SK-N-SH (cell line): Measurements from ENCODE around the gene KCTD17.

Experiments
- CHD2 ChIP-seq: fragments of 150-350 bp; IDR thresholded peaks from 2 replicates; pipeline ENCODE4 v1.6.1; 2018; ENCODE audit warnings: low read length; ENCODE audit not compliant: partially characterized antibody
- CTCF ChIP-seq: fragments of 200-600 bp; sonication (generic); IDR thresholded peaks from 2 replicates; pipeline ENCODE4 v1.6.1; 2017; ENCODE audit warnings: antibody characterized with exemption, mild to moderate bottlenecking, moderate library complexity
- EP300 ChIP-seq, 2 experiments: IDR thresholded peaks; 2 replicates each; pipeline versions ENCODE4 v1.4.0 to v1.6.1; 2012; ENCODE audit warnings: borderline replicate concordance in 1 of 2, low read depth in 1 of 2, low read length in 1 of 2
- EZH2phosphoT487 ChIP-seq: fragments of 200-600 bp; sonication (generic); IDR thresholded peaks from 2 replicates; pipeline ENCODE4 v1.6.1; 2017; ENCODE audit warnings: low read depth, mixed run types, mild to moderate bottlenecking, antibody characterized with exemption, moderate library complexity, borderline replicate concordance
- FOXM1 ChIP-seq: IDR thresholded peaks from 2 replicates; pipeline ENCODE4 v1.4.0; 2012; ENCODE audit warnings: low read depth, mild to moderate bottlenecking
- GATA2 ChIP-seq: sonication (generic); formaldehyde crosslinking; IDR thresholded peaks from 2 replicates; pipeline ENCODE4 v1.5.0; 2020; ENCODE audit warnings: mild to moderate bottlenecking, missing genetic modification reagents
- MAX ChIP-seq: IDR thresholded peaks from 2 replicates; pipeline ENCODE4 v1.4.0; 2012; ENCODE audit warnings: low read depth
- PBX3 ChIP-seq: IDR thresholded peaks from 2 replicates; pipeline ENCODE4; 2012
- RAD21 ChIP-seq: IDR thresholded peaks from 2 replicates; pipeline ENCODE4 v1.6.1; 2012; ENCODE audit warnings: mild to moderate bottlenecking, low read length
- RFX5 ChIP-seq: IDR thresholded peaks from 2 replicates; pipeline ENCODE4 v1.6.1; 2012; ENCODE audit warnings: mild to moderate bottlenecking, improper control_type of control experiment, low read length
- SIN3A ChIP-seq: IDR thresholded peaks from 2 replicates; pipeline ENCODE4 v1.6.1; 2012; ENCODE audit warnings: low read depth, mild to moderate bottlenecking, low read length, moderate library complexity, borderline replicate concordance
- YY1 ChIP-seq: IDR thresholded peaks from 2 replicates; pipeline ENCODE4 v1.4.0; 2012; ENCODE audit warnings: low read depth, mild to moderate bottlenecking
- TF ChIP-seq, protein P1 (sequence below): IDR thresholded peaks from 2 replicates; pipeline ENCODE4 v1.6.1; 2012; ENCODE audit warnings: mild to moderate bottlenecking, low read depth, low read length, moderate library complexity
- TF ChIP-seq, protein P2 (sequence below): IDR thresholded peaks from 2 replicates; pipeline ENCODE4 v1.4.0; 2012; ENCODE audit warnings: low read depth, borderline replicate concordance

- no peak for TF ChIP-seq CTCF
- TF ChIP-seq YY1, result no peak
- no peak for TF ChIP-seq PBX3
- TF ChIP-seq EZH2phosphoT487, result no peak
- no peak for TF ChIP-seq RFX5
- TF ChIP-seq RAD21, result no peak
- TF ChIP-seq, protein P1, sequence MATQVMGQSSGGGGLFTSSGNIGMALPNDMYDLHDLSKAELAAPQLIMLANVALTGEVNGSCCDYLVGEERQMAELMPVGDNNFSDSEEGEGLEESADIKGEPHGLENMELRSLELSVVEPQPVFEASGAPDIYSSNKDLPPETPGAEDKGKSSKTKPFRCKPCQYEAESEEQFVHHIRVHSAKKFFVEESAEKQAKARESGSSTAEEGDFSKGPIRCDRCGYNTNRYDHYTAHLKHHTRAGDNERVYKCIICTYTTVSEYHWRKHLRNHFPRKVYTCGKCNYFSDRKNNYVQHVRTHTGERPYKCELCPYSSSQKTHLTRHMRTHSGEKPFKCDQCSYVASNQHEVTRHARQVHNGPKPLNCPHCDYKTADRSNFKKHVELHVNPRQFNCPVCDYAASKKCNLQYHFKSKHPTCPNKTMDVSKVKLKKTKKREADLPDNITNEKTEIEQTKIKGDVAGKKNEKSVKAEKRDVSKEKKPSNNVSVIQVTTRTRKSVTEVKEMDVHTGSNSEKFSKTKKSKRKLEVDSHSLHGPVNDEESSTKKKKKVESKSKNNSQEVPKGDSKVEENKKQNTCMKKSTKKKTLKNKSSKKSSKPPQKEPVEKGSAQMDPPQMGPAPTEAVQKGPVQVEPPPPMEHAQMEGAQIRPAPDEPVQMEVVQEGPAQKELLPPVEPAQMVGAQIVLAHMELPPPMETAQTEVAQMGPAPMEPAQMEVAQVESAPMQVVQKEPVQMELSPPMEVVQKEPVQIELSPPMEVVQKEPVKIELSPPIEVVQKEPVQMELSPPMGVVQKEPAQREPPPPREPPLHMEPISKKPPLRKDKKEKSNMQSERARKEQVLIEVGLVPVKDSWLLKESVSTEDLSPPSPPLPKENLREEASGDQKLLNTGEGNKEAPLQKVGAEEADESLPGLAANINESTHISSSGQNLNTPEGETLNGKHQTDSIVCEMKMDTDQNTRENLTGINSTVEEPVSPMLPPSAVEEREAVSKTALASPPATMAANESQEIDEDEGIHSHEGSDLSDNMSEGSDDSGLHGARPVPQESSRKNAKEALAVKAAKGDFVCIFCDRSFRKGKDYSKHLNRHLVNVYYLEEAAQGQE, result no peak
- no peak for TF ChIP-seq FOXM1
- TF ChIP-seq MAX, result no peak
- TF ChIP-seq EP300 (IDR thresholded peaks at IDR 0.05; ENCODE audit: borderline replicate concordance in 1 of 2, low read depth in 1 of 2, low read length in 1 of 2), result no peak
- no peak for TF ChIP-seq GATA2 (CRISPR knock-in tag)
- TF ChIP-seq, protein P2, sequence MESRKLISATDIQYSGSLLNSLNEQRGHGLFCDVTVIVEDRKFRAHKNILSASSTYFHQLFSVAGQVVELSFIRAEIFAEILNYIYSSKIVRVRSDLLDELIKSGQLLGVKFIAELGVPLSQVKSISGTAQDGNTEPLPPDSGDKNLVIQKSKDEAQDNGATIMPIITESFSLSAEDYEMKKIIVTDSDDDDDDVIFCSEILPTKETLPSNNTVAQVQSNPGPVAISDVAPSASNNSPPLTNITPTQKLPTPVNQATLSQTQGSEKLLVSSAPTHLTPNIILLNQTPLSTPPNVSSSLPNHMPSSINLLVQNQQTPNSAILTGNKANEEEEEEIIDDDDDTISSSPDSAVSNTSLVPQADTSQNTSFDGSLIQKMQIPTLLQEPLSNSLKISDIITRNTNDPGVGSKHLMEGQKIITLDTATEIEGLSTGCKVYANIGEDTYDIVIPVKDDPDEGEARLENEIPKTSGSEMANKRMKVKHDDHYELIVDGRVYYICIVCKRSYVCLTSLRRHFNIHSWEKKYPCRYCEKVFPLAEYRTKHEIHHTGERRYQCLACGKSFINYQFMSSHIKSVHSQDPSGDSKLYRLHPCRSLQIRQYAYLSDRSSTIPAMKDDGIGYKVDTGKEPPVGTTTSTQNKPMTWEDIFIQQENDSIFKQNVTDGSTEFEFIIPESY, result no peak
- no peak for TF ChIP-seq CHD2
- TF ChIP-seq SIN3A, result no peak
Observed at GRCh38 chr22:37001826-37002225, 49.7 kb upstream of the KCTD17 start.
